ENCODE measurements around the gene PRR19. TPM values are rescaled to one million over a fixed set of nuclear protein-coding genes. Genes with fewer than 3 reads are reported as not detected.
"Not testable (repeated sequence)": the region's sequence is repeated elsewhere in the genome, so short reads cannot be mapped to it uniquely, and the experiment has no call there.

Gene PRR19
- 1 to 10 TPM; 1.7 to 2.1 (median 1.8) TPM for polyA plus RNA-seq (ENCODE audit: insufficient read length in 4 of 4)

- DNase-seq (ENCODE audit: low read depth in 4 of 4, low spot score in 3 of 4), result no peak
These were observed at the start of gene PRR19 for GRCh38 chr19:42301646-42302203. Gene PRR19 (plus strand): TSS chr19:42302132. CDS start chr19:42309585, 7,453 bp downstream.

GRCh38 chr19:42252365-42253244 is 49.3 kb upstream of the PRR19 start:
- no peak for DNase-seq (ENCODE audit: low read depth in 4 of 4, low spot score in 3 of 4)

GRCh38 chr19:42253245-42254088 is 48.5 kb upstream of the PRR19 start:
- DNase-seq (ENCODE audit: low read depth in 4 of 4, low spot score in 3 of 4), result no peak

GRCh38 chr19:42254089-42254849 is 47.7 kb upstream of the PRR19 start:
- DNase-seq (ENCODE audit: low read depth in 4 of 4, low spot score in 3 of 4), result peak in 1 of 4 donors; percentile 70

- peak in 2 of 4 donors; percentile 83 to 87 for DNase-seq (ENCODE audit: low read depth in 4 of 4, low spot score in 3 of 4)
These were observed 46.8 kb upstream of the PRR19 start, which contains the start of gene ERF for GRCh38 chr19:42254850-42255765. Gene ERF (minus strand): TSS chr19:42255128. CDS start chr19:42254999, 129 bp downstream.

GRCh38 chr19:42255766-42256745 is 45.9 kb upstream of the PRR19 start:
- no peak for DNase-seq (ENCODE audit: low read depth in 4 of 4, low spot score in 3 of 4)

- DNase-seq (ENCODE audit: low read depth in 4 of 4, low spot score in 3 of 4), result not testable (repeated sequence)
These were observed 44.1 kb upstream of the PRR19 start for GRCh38 chr19:42257842-42258241.

- no peak for DNase-seq (ENCODE audit: low read depth in 4 of 4, low spot score in 3 of 4)
These were observed 40.2 kb upstream of the PRR19 start for GRCh38 chr19:42261763-42262162.

GRCh38 chr19:42266105-42266504 is 35.8 kb upstream of the PRR19 start:
- not testable (repeated sequence) for DNase-seq (ENCODE audit: low read depth in 4 of 4, low spot score in 3 of 4)

- DNase-seq (ENCODE audit: low read depth in 4 of 4, low spot score in 3 of 4), result not testable (repeated sequence)
These were observed 34.9 kb upstream of the PRR19 start for GRCh38 chr19:42266928-42267603.

- DNase-seq (ENCODE audit: low read depth in 4 of 4, low spot score in 3 of 4), result no peak
These were observed 34.2 kb upstream of the PRR19 start for GRCh38 chr19:42267644-42268141.

- peak; percentile 99 to 100 (median 100) for DNase-seq (ENCODE audit: low read depth in 4 of 4, low spot score in 3 of 4)
These were observed 33.7 kb upstream of the PRR19 start for GRCh38 chr19:42268142-42268703.

- peak; percentile 100 for DNase-seq (ENCODE audit: low read depth in 4 of 4, low spot score in 3 of 4)
These were observed 33.0 kb upstream of the PRR19 start, which contains the start of gene CIC for GRCh38 chr19:42268704-42269477. Gene CIC (plus strand): TSS chr19:42269252. CDS start chr19:42271784, 2,532 bp downstream.

- no peak for DNase-seq (ENCODE audit: low read depth in 4 of 4, low spot score in 3 of 4)
These were observed 32.2 kb upstream of the PRR19 start for GRCh38 chr19:42269478-42270345.

Measured in left renal pelvis (tissue), 4 donors.